ENCODE measurements around the gene TNNI3K.

The TNNI3K gene

DNA sequence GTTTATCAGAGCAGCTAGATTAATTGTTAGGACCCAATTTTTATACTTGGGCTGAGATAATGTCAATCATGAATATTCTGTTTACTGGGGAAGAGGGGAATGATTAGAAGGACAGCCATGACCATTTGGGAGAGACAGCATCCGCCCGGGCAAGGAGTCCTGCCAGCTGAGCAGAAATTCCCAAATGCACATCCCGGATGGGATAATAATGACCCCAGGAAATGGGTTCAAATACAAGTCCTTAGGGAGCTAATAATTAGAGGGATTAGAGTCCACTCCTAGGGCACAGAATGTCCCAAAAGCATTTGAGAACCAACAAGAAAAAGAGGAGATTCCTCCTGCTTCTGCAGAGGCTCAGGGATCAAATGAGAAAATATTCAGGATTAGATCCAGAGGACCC is 161.3 kb downstream of the TNNI3K start:
- no peak for DNase-seq

DNA sequence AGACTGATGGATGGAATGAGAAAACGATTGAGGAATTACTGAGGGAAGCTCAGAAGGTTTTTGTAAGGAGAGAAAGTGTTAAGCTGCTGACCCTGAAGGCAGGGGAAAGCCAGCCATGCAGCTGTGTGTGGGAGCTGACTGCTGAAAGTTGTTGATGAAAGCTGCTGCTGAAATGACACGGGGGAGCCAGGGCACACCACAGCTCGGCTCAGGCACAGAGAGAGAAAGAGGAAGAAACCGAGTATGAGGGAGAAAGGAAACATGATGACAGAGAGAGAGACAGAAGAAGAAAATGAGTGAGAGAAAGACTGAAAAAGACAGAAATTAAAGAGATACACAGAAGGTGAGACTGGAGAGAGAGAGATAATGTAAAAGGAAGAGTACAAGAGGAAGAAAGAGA is 161.7 kb downstream of the TNNI3K start:
- no peak for DNase-seq

DNA sequence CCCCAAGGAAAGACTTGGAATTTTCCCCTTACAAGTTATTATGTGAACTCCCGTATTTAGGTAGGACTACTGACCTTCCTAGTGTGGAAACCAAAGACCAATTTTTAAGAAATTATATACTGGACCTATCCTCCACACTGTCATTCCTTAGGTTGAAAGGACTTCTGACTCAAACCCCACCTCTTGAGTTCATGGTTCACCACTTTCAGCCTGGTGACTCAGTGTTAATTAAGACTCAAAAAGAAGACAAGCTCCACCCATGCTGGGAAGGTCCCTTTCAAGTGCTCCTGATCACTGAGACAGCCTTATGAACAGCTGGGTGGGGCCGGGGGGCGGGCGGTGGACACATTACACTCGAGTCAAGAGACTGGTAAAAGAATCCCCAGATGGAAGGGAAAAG is 164.1 kb downstream of the TNNI3K start:
- peak; percentile 36 for DNase-seq

DNA sequence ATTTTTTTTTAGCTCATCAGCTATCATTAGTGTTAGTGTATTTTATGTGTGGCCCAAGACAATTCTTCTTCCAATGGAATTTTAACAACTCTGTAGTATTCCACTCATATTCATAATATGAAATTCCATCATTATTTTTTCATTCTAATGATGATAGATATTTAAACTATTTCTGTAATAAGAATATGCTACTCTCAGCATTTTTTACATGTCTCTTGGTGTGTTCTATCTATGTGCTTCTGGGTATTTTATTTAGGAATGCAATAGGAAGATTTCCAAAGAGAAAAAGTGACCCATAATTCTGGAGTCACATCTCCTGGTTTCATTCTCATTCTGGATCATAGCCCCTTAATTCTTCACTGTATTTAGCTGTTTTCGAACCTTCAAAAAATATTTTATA is 167.7 kb downstream of the TNNI3K start:
- DNase-seq: no peak

DNA sequence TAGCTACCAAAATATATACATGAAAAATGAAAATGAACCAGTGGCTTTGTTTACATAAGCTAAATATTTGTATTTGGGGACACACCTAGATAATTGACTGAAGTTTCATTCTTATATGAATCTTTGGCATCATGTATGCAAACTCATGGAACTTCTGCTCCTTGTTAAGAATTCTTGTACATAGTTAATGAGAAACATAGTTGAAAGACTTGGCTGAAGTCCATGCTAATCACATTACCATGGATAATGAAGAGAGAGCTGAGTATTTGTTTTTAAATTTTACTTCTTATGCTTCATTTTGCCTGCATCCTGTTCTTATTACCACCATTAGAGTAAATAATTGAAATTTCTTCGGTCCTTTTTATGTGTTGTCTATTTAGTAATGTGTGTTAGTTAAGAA is 168.4 kb downstream of the TNNI3K start:
- DNase-seq: no peak

DNA sequence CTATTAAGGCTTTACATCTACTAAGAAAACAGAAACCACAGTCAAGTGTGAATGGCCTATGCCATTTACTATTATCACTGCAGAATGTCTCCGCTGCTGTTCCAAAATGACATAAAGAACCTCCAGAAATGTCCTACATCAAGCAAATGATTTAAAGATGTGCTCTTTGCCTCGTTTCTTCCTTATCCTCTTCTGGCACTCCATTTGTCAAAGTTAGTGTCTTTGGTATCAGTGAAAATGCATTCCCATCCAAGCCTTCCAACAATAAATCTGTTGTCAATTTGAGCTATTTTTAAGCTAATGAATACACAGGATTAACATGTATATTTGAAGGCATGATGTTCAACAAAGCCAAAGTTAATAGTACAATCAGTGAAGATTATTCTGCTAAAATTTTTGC is 171.6 kb downstream of the TNNI3K start:
- no peak for DNase-seq

DNA sequence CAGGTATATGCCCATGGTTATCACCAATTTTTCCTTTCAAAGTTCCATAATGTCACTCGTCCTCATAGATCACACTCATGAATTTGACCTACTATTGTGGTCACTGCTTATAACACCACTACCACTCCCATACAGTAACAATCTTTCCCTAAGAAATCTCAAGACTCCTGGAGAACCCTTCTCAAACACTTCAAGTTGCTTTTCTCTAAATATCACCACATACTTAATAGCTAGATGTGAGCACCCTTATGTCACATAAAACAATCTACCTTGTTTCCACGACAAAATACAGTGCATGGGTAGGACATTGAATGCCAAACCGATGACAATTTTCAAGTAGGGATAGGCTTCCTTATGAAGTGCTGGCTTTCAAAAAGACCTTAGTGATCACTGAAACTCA is 172.7 kb downstream of the TNNI3K start:
- peak; percentile 13 for DNase-seq

DNA sequence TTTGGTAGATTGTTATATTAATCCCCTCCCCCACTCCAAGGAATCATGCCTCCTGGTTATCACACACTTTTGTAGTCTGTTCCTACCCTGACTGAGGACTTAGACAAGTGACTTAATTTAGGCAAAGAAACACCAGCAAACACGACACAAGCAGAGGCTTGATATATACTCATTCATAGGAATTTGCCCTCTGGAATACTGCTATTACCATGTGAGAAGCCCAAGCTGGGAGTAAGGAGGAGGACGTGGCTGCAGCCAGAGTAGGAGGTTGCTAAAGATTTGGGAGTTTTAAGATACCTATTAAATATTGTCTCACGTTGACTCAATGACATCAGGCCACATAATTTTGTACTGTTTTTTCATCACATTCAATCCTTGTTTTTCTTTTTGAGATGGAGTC is 177.1 kb downstream of the TNNI3K start:
- no peak for DNase-seq

DNA sequence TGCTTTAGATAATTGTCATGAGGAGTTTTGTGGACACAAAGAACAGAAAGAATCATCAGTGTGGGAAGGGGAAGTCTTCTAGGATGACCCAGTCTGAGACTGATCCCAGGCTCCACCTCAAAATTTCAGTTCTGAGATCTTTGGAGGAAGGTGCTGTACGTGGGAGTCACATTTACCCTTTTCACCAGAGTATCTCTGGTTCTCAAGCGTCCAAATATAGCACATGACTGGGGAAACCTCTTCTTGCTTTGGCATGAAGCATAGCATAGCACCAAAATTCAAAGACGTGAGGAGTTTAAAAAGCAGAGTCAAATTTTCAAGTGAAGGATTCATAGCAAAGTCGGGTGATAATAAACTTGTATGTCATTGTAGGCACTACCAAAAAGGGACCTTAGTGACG is 180.7 kb downstream of the TNNI3K start:
- no peak for DNase-seq

DNA sequence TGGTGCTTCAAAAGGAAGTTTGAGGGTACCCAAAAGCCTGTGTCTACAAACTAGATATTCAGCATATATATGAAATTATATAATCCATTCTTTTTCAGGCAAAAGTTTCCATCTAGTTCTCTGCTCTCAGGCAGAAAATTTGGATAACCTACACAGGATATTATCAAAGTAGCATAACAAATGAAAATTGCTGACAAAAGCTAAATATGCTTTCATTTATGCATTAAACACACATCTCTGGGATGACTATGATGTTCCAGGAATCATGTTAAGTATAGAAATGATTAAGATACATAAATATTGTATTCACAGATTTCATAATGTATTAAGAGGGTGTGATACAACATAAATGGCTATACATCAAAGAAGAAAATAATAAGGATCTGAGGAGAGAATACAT is 184.4 kb downstream of the TNNI3K start:
- DNase-seq: no peak

DNA sequence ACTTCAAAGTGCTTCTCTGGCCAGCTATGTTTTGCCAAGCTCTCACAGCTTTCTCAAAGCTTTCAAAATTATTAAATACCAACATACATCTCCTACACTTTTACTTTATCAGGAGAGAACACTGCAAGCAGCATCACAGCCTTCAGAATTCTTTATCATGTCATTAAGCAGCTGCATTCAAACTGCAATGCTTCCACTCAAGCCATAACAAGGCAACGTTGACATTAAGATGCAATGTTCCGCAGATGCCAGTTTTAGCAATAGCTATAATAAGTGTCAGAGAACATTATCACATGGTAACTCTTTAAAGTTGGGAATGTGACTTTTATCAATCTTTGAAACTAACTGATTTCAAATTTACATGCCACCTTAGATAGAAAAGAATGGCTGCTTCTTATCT is 185.3 kb downstream of the TNNI3K start:
- no peak for DNase-seq

DNA sequence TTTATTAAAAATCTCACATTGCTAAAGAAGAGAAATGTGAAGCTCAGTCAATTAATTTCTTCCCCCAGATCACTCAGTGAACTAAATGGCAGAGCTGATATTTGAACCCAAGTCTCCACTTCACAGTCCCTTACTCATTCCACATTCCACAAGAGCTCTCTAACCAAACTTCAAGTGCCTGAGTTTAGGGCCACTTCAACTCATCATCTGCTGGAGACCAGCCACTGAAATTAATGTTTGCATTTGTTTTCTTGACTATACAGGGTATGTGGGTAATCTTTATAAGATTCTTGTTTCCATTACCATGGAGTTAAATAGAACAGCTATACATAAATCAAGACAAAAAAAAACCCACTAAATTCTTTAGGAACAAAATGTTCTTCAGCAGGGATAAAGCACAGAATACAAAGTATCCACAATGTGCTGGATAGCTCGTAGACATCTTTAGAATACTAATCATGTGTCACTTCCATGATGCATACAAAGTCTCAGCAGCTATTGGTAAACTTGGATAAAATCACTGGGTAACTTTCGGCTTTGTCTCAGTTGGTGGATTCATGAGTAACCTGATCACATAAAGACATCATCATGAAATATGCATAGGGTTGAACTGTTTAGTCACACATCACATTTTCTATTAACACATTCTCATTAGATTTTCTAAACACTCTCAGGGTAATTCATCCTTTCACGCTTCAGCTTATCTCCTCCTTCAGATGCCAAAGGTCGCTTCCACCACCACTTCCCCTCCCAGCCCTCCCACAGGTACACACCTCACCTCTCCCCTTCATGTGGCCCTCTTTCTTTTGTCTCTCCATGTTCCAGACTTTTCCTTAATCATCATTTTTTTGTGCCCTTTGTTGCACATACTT is 187.5 kb downstream of the TNNI3K start:
- peak; percentile 46 for DNase-seq

DNA sequence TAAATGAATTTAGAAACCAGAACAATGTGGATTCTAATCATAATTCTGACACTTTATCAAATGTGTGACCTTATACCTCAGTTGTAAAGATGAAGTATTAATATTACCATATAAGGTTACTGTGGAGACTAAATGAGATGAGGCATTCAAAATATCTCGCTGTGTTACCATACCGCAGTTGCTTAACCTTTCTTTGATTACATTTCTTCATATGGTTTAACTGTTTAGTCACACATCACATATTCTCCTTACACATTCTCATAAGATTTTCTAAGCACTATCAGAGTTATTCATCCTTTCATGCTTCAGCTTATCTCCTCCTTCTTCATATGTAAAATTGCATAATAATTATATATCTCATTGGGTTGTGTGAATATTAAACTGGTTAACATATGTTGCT is 188.3 kb downstream of the TNNI3K start:
- DNase-seq: no peak

DNA sequence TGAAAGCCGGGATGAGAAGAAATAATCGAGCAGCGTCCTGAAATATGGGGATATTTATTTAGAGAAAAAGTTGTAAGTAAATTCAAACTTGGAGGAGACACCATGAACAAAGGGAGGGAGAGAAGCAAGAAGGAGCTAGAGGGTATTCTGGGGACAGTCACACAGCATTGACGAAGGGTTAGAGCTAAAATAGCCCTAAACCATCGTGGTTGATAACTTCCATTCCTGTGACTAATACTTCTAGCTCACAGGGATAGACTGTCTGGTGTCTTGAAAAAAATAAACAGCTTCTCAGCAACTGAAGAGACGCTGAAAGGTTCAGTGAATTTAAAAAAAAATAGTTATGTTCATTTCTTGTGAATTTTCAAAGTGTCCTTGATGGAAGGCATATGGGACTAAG is 190.5 kb downstream of the TNNI3K start:
- no peak for DNase-seq

DNA sequence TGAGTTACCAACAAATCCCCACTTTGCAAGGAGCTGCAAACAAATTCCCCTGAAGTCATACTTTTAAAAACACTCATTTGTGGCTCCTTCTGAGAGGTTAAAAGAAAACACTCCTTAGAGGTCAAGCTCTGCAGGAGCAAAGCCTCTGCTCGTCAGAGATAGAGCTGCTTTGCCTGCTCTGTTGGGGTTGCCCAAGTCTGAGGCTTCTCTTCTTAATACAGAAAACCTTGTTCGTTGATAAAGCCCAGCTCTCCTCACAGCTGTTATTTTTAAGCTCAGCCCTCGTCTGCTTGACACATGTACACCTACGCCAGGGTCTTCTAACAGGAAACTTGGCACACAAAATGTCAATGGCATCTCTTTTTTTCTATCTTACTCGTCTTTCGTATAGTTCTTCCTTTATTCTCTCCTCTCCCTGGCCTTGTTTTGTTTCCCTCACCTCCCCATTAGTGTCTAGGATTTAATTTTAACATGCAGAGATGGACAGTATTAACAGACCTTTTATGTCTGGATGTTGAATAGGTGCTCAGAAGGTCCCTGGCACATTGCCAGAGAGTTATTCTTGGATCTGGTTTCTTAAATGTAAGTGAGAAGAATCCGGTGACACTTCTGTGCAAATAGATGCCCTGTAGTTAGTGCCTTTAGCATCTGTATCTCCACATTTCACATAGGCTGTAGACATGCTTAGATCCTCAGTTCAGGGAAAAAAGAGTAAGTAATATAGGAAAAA is 191.2 kb downstream of the TNNI3K start:
- DNase-seq: peak; percentile 32

DNA sequence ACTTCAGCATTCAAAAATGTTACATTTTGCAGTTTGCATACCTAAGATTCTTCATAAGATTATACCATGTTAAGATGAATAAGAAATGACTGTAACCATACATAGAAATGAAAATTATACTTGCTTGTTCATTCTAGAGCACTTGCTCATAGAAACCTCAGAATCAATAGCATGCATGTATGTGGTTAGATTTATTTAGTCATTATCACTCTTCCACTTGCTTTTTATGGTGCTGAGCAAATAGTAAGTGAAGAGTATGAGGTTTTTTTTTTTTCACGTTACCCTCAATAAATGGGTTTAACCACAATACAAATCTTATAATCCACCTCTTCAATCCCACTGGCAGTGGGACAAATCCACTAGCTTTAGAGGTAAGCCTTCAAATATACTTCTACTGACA is 192.5 kb downstream of the TNNI3K start:
- peak; percentile 19 for DNase-seq

DNA sequence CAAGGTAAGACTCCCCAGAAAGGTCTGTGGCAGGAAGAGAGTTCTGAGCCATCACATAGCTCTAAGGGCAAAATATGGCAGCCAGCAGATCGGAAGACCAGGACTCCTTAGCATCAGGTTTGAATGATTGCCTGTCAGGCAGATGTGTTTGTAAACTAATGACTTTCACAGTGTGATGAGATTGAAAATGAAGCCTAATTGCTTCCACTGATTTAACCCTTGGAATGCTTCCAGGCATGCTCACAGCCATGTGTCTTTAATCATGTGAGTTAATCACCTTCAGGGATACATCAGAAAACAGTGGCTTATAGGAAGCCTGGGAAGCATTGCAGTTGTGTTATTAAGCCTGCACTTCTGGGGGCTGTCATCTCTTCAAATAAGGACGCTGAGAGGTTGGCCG is 194.4 kb downstream of the TNNI3K start:
- no peak for DNase-seq

DNA sequence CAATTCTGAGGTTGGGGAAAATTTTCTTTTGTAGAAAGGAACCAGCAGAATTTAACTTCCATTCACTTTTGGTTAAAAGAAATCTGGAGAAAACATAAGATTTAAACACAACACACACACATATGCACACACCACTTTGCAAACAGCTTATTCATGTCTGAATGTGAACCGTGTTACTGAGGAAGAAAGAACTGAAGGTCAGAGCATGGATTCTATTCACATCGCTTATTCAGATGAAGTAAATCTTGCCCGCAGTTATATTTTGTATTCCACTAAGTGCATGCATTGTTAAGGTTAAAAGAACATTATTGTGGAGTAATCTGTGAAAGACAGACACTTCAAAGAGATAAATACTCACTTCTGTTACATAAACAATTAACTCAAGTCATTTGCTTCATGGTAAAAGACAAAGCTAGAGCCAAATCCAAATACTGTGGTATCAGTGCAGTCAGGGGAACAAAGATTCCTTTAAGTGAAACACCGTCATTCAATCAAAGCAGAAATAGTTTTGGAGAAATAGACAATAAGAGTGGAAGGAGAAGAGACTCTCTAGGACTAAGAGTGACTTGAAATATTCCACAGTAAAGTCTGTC is 195.3 kb downstream of the TNNI3K start:
- DNase-seq: no peak

DNA sequence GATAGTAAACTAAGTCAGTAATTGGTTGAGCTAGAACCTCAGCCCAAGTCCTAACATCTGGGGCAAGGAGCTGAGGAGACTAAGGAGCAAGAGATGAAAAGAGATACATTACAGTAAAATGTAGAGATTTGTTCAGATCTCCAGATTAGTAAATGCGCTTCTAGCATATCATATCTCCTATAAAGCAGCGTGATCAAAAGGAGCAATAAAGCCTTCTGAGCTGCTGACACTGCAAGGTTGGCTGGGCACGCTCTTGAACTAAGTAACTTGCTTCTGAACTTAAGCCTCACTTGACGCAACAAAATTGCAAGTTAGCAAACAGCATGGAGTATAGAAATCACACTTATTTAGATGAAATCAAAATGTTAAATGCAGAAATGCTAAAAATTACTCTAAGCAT is 196.3 kb downstream of the TNNI3K start:
- no peak for DNase-seq

DNA sequence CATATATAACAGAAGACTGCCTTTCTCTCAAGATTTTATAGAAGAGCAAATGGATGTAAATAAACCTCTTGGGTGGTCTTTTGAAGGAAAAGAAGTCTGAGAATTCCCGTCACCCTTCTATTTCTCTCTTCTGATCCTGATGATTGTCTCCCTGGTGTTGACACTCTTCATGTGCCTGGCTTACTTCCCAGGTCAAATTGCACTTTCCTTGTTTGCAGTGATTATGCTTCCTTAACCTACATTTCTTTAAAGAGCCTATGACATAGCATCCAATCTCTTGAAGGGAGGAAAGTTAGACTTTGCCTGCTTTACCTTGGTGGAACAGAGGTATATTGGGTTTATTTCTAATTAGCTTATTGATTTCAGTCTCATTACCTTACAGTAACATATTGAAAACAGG is 197.1 kb downstream of the TNNI3K start:
- DNase-seq: no peak

DNA sequence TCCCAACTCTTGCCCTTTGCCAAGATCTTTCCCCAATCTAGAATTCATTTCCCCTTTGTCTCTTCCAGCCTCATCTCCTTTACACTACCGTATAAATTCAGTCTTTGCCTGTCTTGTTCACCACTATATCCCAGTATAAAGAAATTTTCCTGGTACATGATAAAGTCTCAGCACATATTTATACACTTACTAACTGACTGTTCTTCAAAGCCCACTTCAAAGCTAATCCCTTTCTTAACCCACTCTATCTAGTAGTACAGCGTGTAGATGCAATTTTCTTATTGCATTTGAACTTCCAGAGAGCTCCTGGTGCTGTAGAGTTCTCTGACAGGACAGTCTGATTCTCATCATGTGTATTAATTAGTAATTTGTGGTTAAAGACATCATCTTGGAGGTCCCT is 199.1 kb downstream of the TNNI3K start:
- DNase-seq: no peak

DNA sequence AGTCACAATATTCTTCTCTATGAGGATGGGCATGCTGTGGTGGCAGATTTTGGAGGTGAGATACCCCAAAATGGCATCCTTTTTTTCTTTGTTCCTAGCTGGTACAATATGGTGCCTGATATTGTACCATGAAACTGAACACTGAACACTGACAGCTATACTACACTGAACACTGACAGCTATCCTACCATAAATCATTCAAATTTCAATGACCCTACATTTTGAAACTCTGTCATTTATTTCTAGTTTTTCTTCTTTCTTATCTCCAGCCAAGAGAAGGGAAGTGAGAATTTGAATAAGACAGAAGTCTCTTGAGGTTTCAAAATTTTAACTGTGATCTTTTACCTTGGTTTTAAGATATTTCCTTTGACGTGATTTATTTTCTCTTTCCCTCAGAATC is 200.9 kb downstream of the TNNI3K start:
- no peak for DNase-seq

DNA sequence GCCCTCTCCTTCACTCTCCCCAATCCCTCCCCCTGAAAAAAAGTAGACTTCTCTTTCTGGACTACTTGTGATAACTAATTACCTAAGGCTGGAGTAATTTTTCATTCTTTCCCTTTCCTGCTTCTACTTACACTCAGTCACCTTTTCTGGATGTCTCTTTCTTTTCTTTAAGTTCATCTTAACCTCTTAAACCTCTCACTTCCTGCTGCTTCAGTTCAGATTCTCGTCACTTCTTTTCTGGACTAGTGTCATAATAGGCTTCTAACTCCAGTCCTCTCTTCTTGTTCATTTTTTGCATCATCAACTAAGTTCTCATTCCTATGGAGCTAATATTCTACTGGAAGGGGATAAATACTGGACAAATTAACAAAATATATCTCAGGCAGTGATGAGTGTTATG is 201.8 kb downstream of the TNNI3K start:
- DNase-seq: no peak

DNA sequence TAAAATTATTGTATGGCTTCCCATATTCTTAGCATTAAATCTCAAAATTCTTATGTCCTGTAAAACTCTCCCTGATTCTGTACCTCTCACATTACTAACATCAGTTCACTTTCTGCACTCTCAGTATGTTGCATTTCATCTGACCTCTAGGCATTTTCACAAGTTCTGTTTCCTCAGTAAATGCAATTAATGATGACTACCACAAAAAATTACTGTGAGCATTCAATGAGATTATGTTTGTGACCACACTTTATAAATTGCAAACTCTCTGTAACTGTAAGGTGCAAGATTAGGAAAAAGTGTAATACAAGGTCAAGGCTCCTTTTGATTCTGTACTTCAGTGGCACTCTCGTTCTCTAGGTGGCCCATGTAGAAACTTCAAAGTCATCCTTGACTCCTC is 216.8 kb downstream of the TNNI3K start:
- no peak for DNase-seq
